Trophoblast cell (in vitro differentiated cells and primary cell): ENCODE measurements around the gene CASP1.

ENCODE experiments used
- DNase-seq, 2 donors: peaks; one replicate each; pipeline ENCODE4 v3.0.0-alpha.2; 2016
- H2AFZ ChIP-seq: 2 replicates; pipeline ENCODE4 v1.6.1; 2013; ENCODE audit warnings: low read length, moderate library complexity, mild to moderate bottlenecking; ENCODE audit not compliant: insufficient read depth, poor library complexity
- H2AK5ac ChIP-seq: 2 replicates; pipeline ENCODE4 v1.6.1; 2013; ENCODE audit warnings: mild to moderate bottlenecking, low read length
- H2BK120ac ChIP-seq: 2 replicates; pipeline ENCODE4 v1.6.1; 2013; ENCODE audit warnings: low read length, mild to moderate bottlenecking, moderate library complexity; ENCODE audit not compliant: insufficient read depth, poor library complexity
- H2BK12ac ChIP-seq: 2 replicates; pipeline ENCODE4 v1.6.1; 2013; ENCODE audit warnings: mild to moderate bottlenecking, low read length, moderate library complexity
- H2BK5ac ChIP-seq: 2 replicates; pipeline ENCODE4 v1.6.1; 2013; ENCODE audit warnings: low read length, low read depth, moderate library complexity, mild to moderate bottlenecking; ENCODE audit not compliant: poor library complexity
- H3K14ac ChIP-seq: 2 replicates; pipeline ENCODE4 v1.6.1; 2013; ENCODE audit warnings: mild to moderate bottlenecking, low read length
- H3K18ac ChIP-seq: 2 replicates; pipeline ENCODE4 v1.6.1; 2013; ENCODE audit warnings: mild to moderate bottlenecking, low read length
- H3K23ac ChIP-seq: 2 replicates; pipeline ENCODE4 v1.6.1; 2013; ENCODE audit warnings: low read length
- H3K27ac ChIP-seq: 2 replicates; pipeline ENCODE4 v1.5.1; 2013; ENCODE audit warnings: low read depth, mild to moderate bottlenecking, inconsistent platforms, low read length, moderate library complexity
- H3K27me3 ChIP-seq: 2 replicates; pipeline ENCODE4 v1.6.1; 2013; ENCODE audit warnings: inconsistent platforms, mild to moderate bottlenecking, low read length, moderate library complexity; ENCODE audit not compliant: insufficient read depth
- H3K36me3 ChIP-seq, 2 experiments: 1 replicate in 1 of 2; 2 replicates in 1 of 2; pipeline ENCODE4 v1.6.1; 2013; ENCODE audit warnings: low read length in 2 of 2, mild to moderate bottlenecking in 2 of 2, moderate library complexity in 1 of 2; ENCODE audit not compliant: insufficient read depth in 2 of 2, control insufficient read depth in 1 of 2
- H3K4ac ChIP-seq: 2 replicates; pipeline ENCODE4 v1.6.1; 2013; ENCODE audit warnings: low read depth, mild to moderate bottlenecking, low read length, moderate library complexity
- H3K4me1 ChIP-seq, 2 experiments: 1 replicate in 1 of 2; 2 replicates in 1 of 2; pipeline ENCODE4 v1.6.1; 2013; ENCODE audit warnings: low read length in 2 of 2, mild to moderate bottlenecking in 2 of 2, moderate library complexity in 1 of 2; ENCODE audit not compliant: insufficient read depth in 2 of 2, control insufficient read depth in 1 of 2
- H3K4me2 ChIP-seq: 2 replicates; pipeline ENCODE4 v1.6.1; 2013; ENCODE audit warnings: inconsistent platforms, mild to moderate bottlenecking, low read length, moderate library complexity
- H3K4me3 ChIP-seq: 2 replicates; pipeline ENCODE4 v1.5.1; 2013; ENCODE audit warnings: mild to moderate bottlenecking, low read depth, low read length, inconsistent platforms
- H3K79me1 ChIP-seq: one replicate; pipeline ENCODE4 v1.6.1; 2013; ENCODE audit warnings: low read length
- H3K79me2 ChIP-seq: 2 replicates; pipeline ENCODE4 v1.6.1; 2013; ENCODE audit warnings: low read length, mild to moderate bottlenecking; ENCODE audit not compliant: control insufficient read depth, insufficient read depth, poor library complexity
- H3K9ac ChIP-seq: 2 replicates; pipeline ENCODE4 v1.6.1; 2013; ENCODE audit warnings: mild to moderate bottlenecking, low read length
- H3K9me3 ChIP-seq: 2 replicates; pipeline ENCODE4 v1.6.1; 2013; ENCODE audit warnings: low read depth, mild to moderate bottlenecking, control low read depth, inconsistent platforms, low read length; ENCODE audit not compliant: insufficient read depth
- H4K12ac ChIP-seq: 2 replicates; pipeline ENCODE4 v1.6.1; 2013; ENCODE audit warnings: low read depth, mild to moderate bottlenecking, low read length, moderate library complexity
- H4K8ac ChIP-seq: 2 replicates; pipeline ENCODE4 v1.6.1; 2013; ENCODE audit warnings: low read depth, mild to moderate bottlenecking, low read length, moderate library complexity
- H4K91ac ChIP-seq: one replicate; pipeline ENCODE4 v1.6.1; 2013; ENCODE audit warnings: low read depth, mild to moderate bottlenecking, low read length, moderate library complexity
- WGBS: extraction: QIAGEN DNeasy Blood & Tissue Kit; methylation state at CpG from one replicate; pipeline ENCODE4 v1.1.7; 2013; ENCODE audit warnings: missing lambda C conversion rate; ENCODE audit not compliant: insufficient read length, insufficient coverage; ENCODE audit errors: extremely low coverage; 5-methylcytosine and 5-hydroxymethylcytosine counted together

Gene CASP1

GRCh38 chr11:105057432-105057831 is 22.5 kb upstream of the CASP1 start:
- no peak overlapping the region for H4K8ac ChIP-seq

GRCh38 chr11:105056446-105056845 is 21.5 kb upstream of the CASP1 start:
- no peak overlapping the region for H3K4me2 ChIP-seq
- H4K12ac ChIP-seq = no peak overlapping the region
- H3K18ac ChIP-seq = no peak overlapping the region
- H3K79me1 ChIP-seq = no peaks in the 10 kb centered on the region
- H3K27me3 ChIP-seq = no peaks in the 10 kb centered on the region
- H3K9me3 ChIP-seq = no peaks in the 10 kb centered on the region
- no peak overlapping the region for H2BK5ac ChIP-seq
- H3K9ac ChIP-seq = no peak overlapping the region
- H4K91ac ChIP-seq = no peak overlapping the region
- H2BK12ac ChIP-seq = no peak overlapping the region
- no peak overlapping the region for H4K8ac ChIP-seq
- H3K79me2 ChIP-seq = no peaks in the 10 kb centered on the region
- WGBS = no CpG with 5 or more reads among the region's 1 CpG
- H3K27ac ChIP-seq = no peak overlapping the region
- no peaks in the 10 kb centered on the region for H3K36me3 ChIP-seq
- no peak overlapping the region for H2AK5ac ChIP-seq
- no peak for DNase-seq
- H2BK120ac ChIP-seq = no peak overlapping the region
- H3K4me3 ChIP-seq = no peak overlapping the region
- H2AFZ ChIP-seq = no peak overlapping the region
- H3K4me1 ChIP-seq = no peaks in the 10 kb centered on the region
- H3K23ac ChIP-seq = no peak overlapping the region
- no peak overlapping the region for H3K4ac ChIP-seq
- H3K14ac ChIP-seq = no peak overlapping the region

More at GRCh38 chr11:105057432-105057831, 22.5 kb upstream of the CASP1 start:
- Histone ChIP-seq H3K27ac (no peak overlapping the region), H3K79me1 (no peaks in the 10 kb centered on the region), H2AFZ (no peak overlapping the region), H3K18ac (no peak overlapping the region), H3K36me3 (no peaks in the 10 kb centered on the region), H4K12ac (no peak overlapping the region), H3K23ac (no peak overlapping the region), H2BK120ac (no peak overlapping the region), H3K9ac (no peak overlapping the region), H3K14ac (no peak overlapping the region), H3K4me3 (no peak overlapping the region), H3K4me2 (no peak overlapping the region), H3K9me3 (no peaks in the 10 kb centered on the region), H2BK5ac (no peak overlapping the region), H4K91ac (no peak overlapping the region), H3K27me3 (no peaks in the 10 kb centered on the region), H2BK12ac (no peak overlapping the region), H2AK5ac (no peak overlapping the region), H3K79me2 (no peaks in the 10 kb centered on the region), H3K4me1 (no peaks in the 10 kb centered on the region), H3K4ac (no peak overlapping the region)
- no CpG with 5 or more reads among the region's 4 CpGs for WGBS
- no peak for DNase-seq

- H3K9ac ChIP-seq = no peak overlapping the region
- H3K79me2 ChIP-seq = no peaks in the 10 kb centered on the region
- H2BK5ac ChIP-seq = no peak overlapping the region
- no peaks in the 10 kb centered on the region for H3K9me3 ChIP-seq
- no peak overlapping the region for H4K8ac ChIP-seq
- H3K27ac ChIP-seq = no peak overlapping the region
- H3K27me3 ChIP-seq = no peaks in the 10 kb centered on the region
- H3K4me3 ChIP-seq = no peak overlapping the region
- no peak for DNase-seq
- no peaks in the 10 kb centered on the region for H3K4me1 ChIP-seq
- no peak overlapping the region for H2BK120ac ChIP-seq
- no peak overlapping the region for H4K12ac ChIP-seq
- no peak overlapping the region for H3K23ac ChIP-seq
- no peak overlapping the region for H3K14ac ChIP-seq
- no peak overlapping the region for H3K4me2 ChIP-seq
- H2BK12ac ChIP-seq = no peak overlapping the region
- no peak overlapping the region for H3K4ac ChIP-seq
- H3K79me1 ChIP-seq = no peaks in the 10 kb centered on the region
- no CpG with 5 or more reads among the region's 2 CpGs for WGBS
- no peak overlapping the region for H2AFZ ChIP-seq
- H2AK5ac ChIP-seq = no peak overlapping the region
- H3K18ac ChIP-seq = no peak overlapping the region
- H4K91ac ChIP-seq = no peak overlapping the region
- H3K36me3 ChIP-seq = no peaks in the 10 kb centered on the region
Observed at GRCh38 chr11:105054723-105055493, 20.0 kb upstream of the CASP1 start.

- Histone ChIP-seq H3K9ac (no peak overlapping the region), H3K14ac (no peak overlapping the region), H3K4me3 (no peak overlapping the region), H3K27me3 (no peaks in the 10 kb centered on the region), H3K4me1 (no peaks in the 10 kb centered on the region), H2BK12ac (no peak overlapping the region), H3K36me3 (no peaks in the 10 kb centered on the region), H3K79me1 (no peaks in the 10 kb centered on the region), H2BK120ac (no peak overlapping the region), H2AFZ (no peak overlapping the region), H4K91ac (no peak overlapping the region), H3K79me2 (no peaks in the 10 kb centered on the region), H3K18ac (no peak overlapping the region), H3K9me3 (no peaks in the 10 kb centered on the region), H4K12ac (no peak overlapping the region), H3K4ac (no peak overlapping the region), H2AK5ac (no peak overlapping the region), H3K27ac (no peak overlapping the region), H2BK5ac (no peak overlapping the region), H3K23ac (no peak overlapping the region), H3K4me2 (no peak overlapping the region), H4K8ac (no peak overlapping the region)
- no peak for DNase-seq
- WGBS = no CpG with 5 or more reads among the region's 3 CpGs
Observed at GRCh38 chr11:105052487-105052886, 17.5 kb upstream of the CASP1 start.
